GM12875 (cell line): ENCODE measurements around the gene FAHD2A.
A peak's percentile ranks its signal among the peaks of the same experiment; 100 is the strongest.
"Not testable (repeated sequence)": the region's sequence is repeated elsewhere in the genome, so short reads cannot be mapped to it uniquely, and the experiment has no call there.

Experiments
- H3K4me3 ChIP-seq: one replicate; pipeline ENCODE4 v1.5.1; 2011; ENCODE audit warnings: low read depth, low read length, control low read depth
- TF ChIP-seq, protein P1 (sequence below): IDR thresholded peaks from 2 replicates; pipeline ENCODE4 v1.5.1; 2011; ENCODE audit warnings: low read depth, mild to moderate bottlenecking, control low read depth, inconsistent platforms, low read length, moderate library complexity, borderline replicate concordance; ENCODE audit not compliant: insufficient read depth

The FAHD2A gene, protein sequence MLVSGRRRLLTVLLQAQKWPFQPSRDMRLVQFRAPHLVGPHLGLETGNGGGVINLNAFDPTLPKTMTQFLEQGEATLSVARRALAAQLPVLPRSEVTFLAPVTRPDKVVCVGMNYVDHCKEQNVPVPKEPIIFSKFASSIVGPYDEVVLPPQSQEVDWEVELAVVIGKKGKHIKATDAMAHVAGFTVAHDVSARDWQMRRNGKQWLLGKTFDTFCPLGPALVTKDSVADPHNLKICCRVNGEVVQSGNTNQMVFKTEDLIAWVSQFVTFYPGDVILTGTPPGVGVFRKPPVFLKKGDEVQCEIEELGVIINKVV

DNA sequence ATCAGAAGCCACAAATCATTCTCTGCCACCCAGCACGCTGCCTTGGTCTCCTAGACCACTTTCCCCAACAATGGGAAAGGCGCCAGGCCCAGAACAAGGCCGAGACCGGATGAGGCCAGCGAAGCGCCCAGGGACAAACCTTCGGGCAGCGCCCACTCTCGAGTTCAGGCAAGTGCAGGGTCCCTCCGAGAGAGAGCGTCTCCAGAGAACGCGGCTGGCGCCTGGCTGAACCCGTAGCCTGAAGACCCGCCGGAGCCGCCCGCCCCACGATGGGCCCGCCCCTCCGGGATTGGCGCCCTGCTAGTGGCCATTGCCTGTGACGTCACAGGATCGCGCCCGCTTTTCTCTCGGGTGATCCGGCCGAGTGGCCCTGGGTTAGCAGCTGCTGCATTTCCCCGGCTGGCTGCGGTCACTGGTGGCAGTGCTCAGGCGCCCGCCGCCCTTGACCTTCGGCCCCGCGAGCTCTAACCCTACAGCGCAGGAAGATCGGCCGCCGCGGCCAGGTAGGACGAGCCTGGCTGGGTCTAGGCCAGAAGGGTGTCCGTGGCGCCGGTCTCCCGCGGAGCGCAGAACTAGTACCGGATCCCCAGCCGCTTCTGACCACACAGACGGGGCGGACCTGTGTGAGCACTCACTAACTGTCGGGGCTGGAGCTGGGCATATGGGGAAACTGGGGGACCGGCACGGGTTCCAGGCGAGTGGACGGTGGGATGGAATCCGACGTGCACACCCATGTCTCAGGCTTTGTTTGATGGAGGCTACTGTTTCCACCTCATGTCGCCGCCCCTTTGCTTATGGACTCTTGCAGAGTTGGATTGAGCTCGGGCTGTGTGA is at the start of gene FAHD2A:
Gene FAHD2A (plus strand): TSS at position 339 of the 834 bp plus-strand sequence. CDS start 2,851 bp downstream, outside the sequence.
- TF ChIP-seq, protein P1, sequence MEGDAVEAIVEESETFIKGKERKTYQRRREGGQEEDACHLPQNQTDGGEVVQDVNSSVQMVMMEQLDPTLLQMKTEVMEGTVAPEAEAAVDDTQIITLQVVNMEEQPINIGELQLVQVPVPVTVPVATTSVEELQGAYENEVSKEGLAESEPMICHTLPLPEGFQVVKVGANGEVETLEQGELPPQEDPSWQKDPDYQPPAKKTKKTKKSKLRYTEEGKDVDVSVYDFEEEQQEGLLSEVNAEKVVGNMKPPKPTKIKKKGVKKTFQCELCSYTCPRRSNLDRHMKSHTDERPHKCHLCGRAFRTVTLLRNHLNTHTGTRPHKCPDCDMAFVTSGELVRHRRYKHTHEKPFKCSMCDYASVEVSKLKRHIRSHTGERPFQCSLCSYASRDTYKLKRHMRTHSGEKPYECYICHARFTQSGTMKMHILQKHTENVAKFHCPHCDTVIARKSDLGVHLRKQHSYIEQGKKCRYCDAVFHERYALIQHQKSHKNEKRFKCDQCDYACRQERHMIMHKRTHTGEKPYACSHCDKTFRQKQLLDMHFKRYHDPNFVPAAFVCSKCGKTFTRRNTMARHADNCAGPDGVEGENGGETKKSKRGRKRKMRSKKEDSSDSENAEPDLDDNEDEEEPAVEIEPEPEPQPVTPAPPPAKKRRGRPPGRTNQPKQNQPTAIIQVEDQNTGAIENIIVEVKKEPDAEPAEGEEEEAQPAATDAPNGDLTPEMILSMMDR: no peak
- peak within 1 kb of the TSS; percentile 88 for H3K4me3 ChIP-seq

DNA sequence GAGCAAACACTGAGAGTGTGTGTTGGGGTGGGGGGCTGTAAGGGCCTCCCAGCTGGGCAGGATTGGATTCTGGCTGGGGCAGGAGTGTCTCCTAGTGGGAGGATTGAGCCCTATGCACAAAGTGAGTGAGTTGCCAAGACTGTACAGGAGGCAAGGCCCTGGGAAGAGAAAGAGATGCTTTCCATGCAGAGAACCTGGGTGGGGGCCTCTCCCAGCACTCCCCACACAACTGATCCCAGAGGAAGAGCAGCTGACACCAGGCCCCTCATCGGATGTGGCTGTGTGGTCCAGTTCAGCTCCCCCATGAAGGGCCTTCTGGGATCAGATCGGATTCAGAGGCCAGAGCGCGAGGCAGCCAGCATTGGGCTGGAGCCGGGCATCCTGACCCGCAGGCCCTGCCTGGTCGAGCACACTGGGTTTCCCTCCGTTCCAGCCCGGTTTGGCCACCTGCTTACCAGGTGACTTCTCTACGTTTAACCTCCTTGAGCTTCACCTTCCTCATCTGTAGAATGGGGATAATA is 49.4 kb upstream of the FAHD2A start:
- TF ChIP-seq, protein P1: no peak

DNA sequence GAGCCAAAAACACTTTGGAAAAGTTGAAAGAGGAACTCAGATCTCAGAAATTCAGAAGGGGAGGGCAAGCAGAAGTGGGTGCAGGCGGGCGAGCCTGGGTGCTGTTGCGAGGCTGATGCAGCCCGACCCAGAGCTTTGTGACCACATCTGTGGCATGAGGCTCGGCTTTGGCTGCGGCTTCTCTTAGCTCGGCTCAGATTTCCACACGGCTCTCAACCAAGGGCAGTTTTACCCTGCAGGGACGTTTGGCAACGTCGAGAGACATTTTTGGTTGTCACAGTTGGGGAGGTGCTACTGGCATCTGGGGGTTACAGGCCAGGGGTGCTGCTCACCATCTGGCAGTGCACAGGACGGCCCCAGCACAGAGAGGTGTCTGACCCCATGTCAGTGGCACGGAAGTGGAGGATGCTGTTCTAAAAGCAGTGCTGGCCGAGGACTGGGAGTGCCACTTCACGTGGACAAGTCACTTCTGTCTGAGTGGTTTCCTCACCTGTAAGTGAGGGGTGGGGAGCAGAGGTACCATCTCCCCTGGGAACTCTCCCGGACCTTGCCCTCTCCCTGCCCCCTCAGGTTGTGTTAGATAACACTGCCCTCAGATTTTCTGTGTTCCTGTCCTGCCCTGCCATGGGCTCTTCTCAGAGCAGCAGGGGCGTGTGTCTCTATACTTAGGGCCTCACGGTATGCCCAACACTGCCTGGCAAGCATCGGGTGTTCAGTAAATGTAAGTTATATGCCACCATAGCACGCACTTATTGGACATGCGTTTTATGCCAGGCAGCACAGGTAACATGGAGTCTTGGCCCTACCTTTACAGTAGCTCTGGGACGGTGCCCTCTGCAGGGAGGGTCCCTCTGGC is 48.7 kb upstream of the FAHD2A start:
- TF ChIP-seq, protein P1: no peak

More for the DNA sequence above, 49.4 kb upstream of the FAHD2A start:
- no peak overlapping the region for H3K4me3 ChIP-seq

DNA sequence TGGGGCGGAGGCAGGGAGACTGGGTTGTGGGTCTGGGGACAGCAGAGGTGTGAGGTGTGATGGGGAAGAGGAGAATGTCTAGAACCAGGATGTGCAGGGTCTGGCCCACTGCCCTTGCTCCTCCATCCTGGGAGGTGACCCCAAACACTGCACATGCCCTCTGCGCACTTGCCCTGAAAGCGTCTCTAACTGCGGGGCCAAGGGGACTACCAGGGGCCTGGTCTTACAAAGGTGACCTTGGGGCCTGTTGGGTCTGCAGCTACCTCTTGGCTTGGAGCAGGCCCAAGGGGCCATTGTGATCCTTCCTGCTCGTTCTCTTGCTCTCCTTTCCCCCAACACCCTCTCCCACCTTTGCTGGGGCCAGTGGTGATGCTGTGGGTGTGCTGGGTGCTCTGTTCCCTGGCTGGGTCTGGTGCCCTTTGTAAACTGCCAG is 48.0 kb upstream of the FAHD2A start:
- H3K4me3 ChIP-seq: no peak overlapping the region
- TF ChIP-seq, protein P1: no peak

More for the DNA sequence above, 48.7 kb upstream of the FAHD2A start:
- H3K4me3 ChIP-seq: no peak overlapping the region

DNA sequence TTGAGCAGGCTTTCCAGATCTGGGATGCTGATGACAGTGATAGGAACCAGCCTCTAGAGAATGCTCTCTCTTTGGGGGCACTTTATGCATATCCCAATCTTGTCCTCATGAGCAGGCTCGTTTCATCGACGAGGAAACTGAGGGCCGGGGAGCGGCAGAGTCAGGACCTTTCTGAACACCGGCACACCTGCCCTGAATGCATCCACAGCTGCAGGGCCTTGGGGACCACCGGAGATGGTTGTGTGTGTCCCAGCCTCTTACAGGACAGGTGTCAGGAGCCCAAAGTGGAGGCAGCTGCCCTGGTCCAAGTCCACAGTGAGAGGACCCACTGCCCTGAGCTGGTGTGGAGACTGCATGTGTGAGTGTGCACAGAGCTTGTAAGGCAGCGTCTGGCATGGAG is 47.6 kb upstream of the FAHD2A start:
- TF ChIP-seq, protein P1: no peak
- no peak overlapping the region for H3K4me3 ChIP-seq

DNA sequence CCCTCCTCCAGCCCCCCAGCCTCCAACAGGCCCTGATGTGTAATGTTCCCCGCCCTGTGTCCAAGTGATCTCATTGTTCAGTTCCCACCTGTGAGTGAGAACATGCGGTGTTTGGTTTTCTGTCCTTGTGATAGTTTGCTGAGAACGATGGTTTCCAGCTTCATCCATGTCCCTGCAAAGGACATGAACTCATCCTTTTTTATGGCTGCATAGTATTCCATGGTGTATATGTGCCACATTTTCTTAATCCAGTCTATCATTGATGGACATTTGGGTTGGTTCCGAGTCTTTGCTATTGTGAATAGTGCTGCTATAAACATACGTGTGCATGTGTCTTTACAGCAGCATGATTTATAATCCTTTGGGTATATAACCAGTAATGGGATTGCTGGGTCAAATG is 47.0 kb upstream of the FAHD2A start:
- not testable (repeated sequence) for H3K4me3 ChIP-seq
